Prostate gland (tissue), 2 donors: ENCODE data around the gene RACK1. TPM values are rescaled to one million over a fixed set of nuclear protein-coding genes. Genes with fewer than 3 reads are reported as not detected.

Experiments used
- DNase-seq: peaks from one replicate; pipeline ENCODE4 v3.0.0-alpha.2; 2019; ENCODE audit warnings: low spot score
- H3K27ac ChIP-seq, 2 donors: fragments of 200-600 bp; sonication (generic); 2 replicates each; pipeline ENCODE4 v1.5.1; 2017 to 2019
- H3K27me3 ChIP-seq: fragments of 200-600 bp; sonication (generic); replicated peaks from 2 replicates; pipeline ENCODE4 v1.5.1; 2019; ENCODE audit not compliant: insufficient read depth
- H3K36me3 ChIP-seq, 2 donors: fragments of 200-600 bp; sonication (generic); 1 replicate in 1 of 2; 2 replicates in 1 of 2; pipeline versions ENCODE4 v1.5.1 to v1.8.1; 2017 to 2019
- H3K4me1 ChIP-seq: fragments of 200-600 bp; sonication (generic); replicated peaks from 2 replicates; pipeline ENCODE4 v1.5.1; 2019
- H3K4me3 ChIP-seq, 2 donors: fragments of 200-600 bp; sonication (generic); 2 replicates each; pipeline ENCODE4 v1.5.1; 2017 to 2019
- H3K9me3 ChIP-seq: fragments of 200-600 bp; sonication (generic); 2 replicates; pipeline ENCODE4 v1.5.1; 2017
- POLR2A ChIP-seq: fragments of 450-650 bp; IDR thresholded peaks from one replicate; pipeline ENCODE4 v1.6.1; 2016; ENCODE audit warnings: antibody characterized with exemption, mild to moderate bottlenecking
- POLR2AphosphoS5 ChIP-seq: sonication (generic); formaldehyde crosslinking; IDR thresholded peaks from one replicate; pipeline ENCODE4 v1.6.1; 2017; ENCODE audit warnings: antibody characterized with exemption
- WGBS: methylation state at CpG from one replicate; pipeline ENCODE4 v1.1.5; 2018; 5-methylcytosine and 5-hydroxymethylcytosine counted together
- intact Hi-C: fragments of 100-400 bp; cut with DNase I; formaldehyde crosslinking; loops from one replicate; pipeline ENCODE4 v1.14.2; 2022
- total RNA-seq, 2 donors: library from RNA; depleted of rRNA; stranded (reverse); fragments of >200 nt; gene quantifications; one replicate each; pipeline ENCODE4 v1.1.0, GENCODE V29; 2016
- TF ChIP-seq, protein P1 (sequence below), 4 experiments: fragments of 200-600 bp in 2 of 4; fragments of 450-650 bp in 2 of 4; sonication (generic) in 2 of 4; IDR thresholded peaks; 1 replicate in 3 of 4; 2 replicates in 1 of 4; pipeline ENCODE4 v1.5.1; 2016 to 2019; ENCODE audit warnings: antibody characterized with exemption in 4 of 4, mild to moderate bottlenecking in 2 of 4, moderate library complexity in 2 of 4

Gene RACK1
- total RNA-seq, 2 donors from 2014 or later = 2,058 to 4,360 TPM

DNA sequence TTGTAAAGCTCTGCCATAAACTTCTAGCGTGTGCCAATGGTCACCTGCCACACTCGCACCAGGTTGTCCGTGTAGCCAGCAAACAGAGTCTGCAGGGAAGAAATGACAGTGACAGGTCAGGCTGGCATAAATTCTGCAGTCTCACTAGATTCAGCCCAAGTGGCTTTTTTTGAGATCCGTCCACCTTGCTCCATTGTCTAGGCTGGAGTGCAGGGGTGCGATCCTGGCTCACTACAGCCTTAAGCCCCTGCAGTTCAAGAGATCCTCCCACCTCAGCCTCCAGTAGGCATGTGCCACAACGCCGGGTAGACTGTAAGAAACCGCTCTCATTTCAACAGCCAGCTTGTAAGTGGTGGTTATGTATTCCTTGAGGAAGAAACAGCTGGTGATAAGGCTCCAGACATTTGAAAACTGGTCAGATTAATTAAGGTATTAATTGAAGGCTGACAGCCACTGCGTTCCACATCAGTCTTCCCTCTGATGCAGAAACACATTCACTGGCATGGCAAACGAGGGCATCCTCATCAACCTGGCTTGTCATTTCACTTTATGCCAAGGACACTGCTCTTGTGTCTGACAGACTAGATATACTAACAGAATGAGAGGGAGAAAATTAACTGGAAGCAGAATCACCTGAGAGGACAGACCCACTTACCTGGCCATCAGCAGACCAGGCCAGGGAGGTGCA lies 6.6 kb downstream of the RACK1 start:
- H3K36me3 ChIP-seq = peaks cover 25 to 51% of the 10 kb centered on the region in 2 donors
- 81% methylated on average over 10 of the region's 10 CpGs for WGBS
- no peaks in the 10 kb centered on the region for H3K27me3 ChIP-seq
- DNase-seq = no peak
- peaks cover 7% of the 10 kb centered on the region for H3K4me1 ChIP-seq
- no peaks in the 10 kb centered on the region for H3K9me3 ChIP-seq
- no peak for TF ChIP-seq POLR2A
- H3K4me3 ChIP-seq = no peak overlapping the region
- H3K27ac ChIP-seq = no peak overlapping the region
- intact Hi-C loops = no loop called here

DNA sequence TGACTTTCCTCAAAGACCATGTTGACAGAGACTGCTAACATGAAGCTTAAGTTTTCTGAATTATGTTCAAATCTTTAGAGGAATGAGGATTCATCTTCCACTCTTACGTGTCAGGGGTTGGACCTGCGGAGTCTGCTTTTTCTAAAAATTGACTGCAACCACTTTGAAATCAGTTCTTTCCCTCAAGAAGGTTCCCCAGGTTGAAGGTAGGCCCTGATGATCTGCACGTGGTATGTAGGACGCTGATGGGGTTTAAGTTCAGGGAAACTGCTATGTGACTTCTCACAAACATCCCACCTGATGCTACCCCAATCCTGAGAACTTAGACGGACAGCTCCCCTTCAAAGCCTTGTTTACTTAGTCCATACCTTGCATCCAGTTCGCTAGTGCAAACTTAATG lies 7.2 kb downstream of the RACK1 start:
- no peak for DNase-seq
- Histone ChIP-seq H3K27ac (no peak overlapping the region), H3K27me3 (no peaks in the 10 kb centered on the region), H3K4me1 (peaks cover under 1% of the 10 kb centered on the region), H3K36me3 (peaks cover 25 to 46% of the 10 kb centered on the region in 2 donors), H3K4me3 (no peak overlapping the region), H3K9me3 (no peaks in the 10 kb centered on the region)
- TF ChIP-seq, protein P1, sequence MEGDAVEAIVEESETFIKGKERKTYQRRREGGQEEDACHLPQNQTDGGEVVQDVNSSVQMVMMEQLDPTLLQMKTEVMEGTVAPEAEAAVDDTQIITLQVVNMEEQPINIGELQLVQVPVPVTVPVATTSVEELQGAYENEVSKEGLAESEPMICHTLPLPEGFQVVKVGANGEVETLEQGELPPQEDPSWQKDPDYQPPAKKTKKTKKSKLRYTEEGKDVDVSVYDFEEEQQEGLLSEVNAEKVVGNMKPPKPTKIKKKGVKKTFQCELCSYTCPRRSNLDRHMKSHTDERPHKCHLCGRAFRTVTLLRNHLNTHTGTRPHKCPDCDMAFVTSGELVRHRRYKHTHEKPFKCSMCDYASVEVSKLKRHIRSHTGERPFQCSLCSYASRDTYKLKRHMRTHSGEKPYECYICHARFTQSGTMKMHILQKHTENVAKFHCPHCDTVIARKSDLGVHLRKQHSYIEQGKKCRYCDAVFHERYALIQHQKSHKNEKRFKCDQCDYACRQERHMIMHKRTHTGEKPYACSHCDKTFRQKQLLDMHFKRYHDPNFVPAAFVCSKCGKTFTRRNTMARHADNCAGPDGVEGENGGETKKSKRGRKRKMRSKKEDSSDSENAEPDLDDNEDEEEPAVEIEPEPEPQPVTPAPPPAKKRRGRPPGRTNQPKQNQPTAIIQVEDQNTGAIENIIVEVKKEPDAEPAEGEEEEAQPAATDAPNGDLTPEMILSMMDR (IDR thresholded peaks at IDR 0.05) = no peak
- no peak for TF ChIP-seq POLR2AphosphoS5
- no peak for TF ChIP-seq POLR2A
- intact Hi-C loops = no loop called here
- 77% methylated on average over 6 of the region's 6 CpGs for WGBS

DNA sequence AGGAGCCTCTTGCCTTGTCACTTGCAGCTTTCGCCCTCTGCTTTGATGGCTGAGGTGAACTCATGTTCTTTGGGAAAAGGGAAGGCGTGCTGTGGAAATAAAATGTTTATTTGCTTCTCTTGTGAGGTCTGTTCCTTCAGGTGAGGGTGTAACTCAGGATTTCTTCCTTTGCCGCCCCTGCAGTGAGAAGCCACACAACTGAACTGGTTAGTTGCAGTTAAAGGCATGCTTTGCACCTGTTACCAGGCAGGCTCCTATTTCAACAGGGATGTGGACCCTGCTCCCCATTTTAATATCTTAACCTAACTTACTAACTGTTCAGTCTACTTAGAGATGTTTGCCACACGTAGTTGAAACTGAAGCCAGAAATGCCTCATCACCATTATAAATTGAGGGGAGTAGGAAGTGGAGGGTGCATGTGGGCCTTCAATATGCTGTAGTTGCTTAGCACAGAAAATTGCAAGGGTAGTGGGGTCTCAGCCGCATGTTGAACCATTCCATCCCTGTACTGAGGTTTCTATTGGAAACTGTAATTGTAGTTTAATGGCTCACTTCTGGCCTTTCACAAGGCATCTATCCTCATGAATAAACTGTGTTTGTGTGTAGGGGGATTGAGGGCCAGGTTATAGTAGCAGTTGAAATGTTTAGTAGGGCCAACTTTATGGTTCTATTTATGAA lies 7.9 kb downstream of the RACK1 start:
- 68% methylated on average over 5 of the region's 5 CpGs for WGBS

DNA sequence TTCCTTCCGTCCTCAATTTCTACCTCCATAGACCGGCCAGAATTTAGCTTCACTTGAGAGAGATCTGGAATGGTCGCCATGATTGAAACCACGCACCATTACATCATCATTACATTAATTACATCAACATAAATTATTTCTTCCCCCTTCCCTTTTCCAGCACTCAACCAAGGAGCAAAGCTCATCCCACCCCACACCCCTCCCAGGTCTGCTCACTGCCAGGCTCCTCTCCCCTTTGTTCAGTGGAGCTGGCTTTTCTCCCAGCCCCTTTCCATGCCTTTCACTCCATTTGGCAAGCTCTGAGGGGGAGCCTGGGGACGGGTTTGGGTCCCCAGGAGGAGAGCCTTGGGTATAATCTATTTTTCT lies 8.4 kb downstream of the RACK1 start:
- no peak for TF ChIP-seq POLR2AphosphoS5
- TF ChIP-seq, protein P1 (IDR thresholded peaks at IDR 0.05) = no peak
- TF ChIP-seq POLR2A = no peak
- no peaks in the 10 kb centered on the region for H3K9me3 ChIP-seq
- no peak overlapping the region for H3K4me3 ChIP-seq
- H3K4me1 ChIP-seq = no peaks in the 10 kb centered on the region
- no peak for DNase-seq
- H3K27ac ChIP-seq = no peak overlapping the region
- peaks cover 25 to 40% of the 10 kb centered on the region in 2 donors for H3K36me3 ChIP-seq
- 76% methylated on average over 5 of the region's 5 CpGs for WGBS
- no peaks in the 10 kb centered on the region for H3K27me3 ChIP-seq
- intact Hi-C loops = no loop called here

More for the DNA sequence above, 7.9 kb downstream of the RACK1 start:
- Histone ChIP-seq H3K36me3 (peaks cover 25 to 40% of the 10 kb centered on the region in 2 donors), H3K9me3 (no peaks in the 10 kb centered on the region), H3K27me3 (no peaks in the 10 kb centered on the region), H3K4me3 (no peak overlapping the region), H3K4me1 (no peaks in the 10 kb centered on the region), H3K27ac (no peak overlapping the region)
- intact Hi-C loops = no loop called here
- no peak for DNase-seq
- no peak for TF ChIP-seq POLR2A
- TF ChIP-seq, protein P1 (IDR thresholded peaks at IDR 0.05) = no peak
- TF ChIP-seq POLR2AphosphoS5 = no peak

DNA sequence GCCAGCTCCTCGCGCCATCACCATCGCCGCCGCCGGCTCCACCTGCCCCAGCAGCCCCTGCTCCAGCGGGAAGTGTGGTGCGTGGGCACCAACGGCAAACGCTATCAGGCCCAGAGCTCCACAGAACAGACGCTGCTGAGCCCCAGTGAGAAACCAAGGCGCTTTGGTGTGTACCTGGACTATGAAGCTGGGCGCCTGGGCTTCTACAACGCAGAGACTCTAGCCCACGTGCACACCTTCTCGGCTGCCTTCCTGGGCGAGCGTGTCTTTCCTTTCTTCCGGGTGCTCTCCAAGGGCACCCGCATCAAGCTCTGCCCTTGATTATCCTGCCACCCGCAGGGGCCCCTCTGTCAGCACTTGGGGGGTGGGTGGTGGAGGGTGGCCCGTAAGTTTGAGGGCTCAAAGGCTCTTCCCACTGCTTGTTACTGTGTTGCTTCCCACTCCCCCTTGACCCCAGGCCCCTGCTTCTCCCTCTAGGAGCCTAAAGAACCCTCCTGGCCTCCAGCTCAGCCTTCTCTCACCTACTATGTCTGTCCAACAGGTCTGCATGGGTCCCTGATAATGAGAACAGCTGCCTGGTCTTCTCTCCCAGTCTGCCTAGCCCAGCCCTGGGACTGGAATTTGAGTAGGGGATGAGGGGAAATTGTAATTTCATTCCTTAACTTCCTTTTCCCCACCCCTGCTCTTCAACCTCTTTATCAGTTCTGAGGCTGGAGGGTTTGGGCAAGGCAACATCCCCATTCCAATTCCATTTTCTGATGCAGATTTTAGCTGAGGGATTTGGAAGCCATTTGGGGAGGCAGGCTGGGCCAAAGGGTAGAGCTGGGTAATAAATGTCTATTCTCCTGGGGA lies 9.0 kb downstream of the RACK1 start:
- no peak overlapping the region for H3K27ac ChIP-seq
- intact Hi-C loops = no loop called here
- no peaks in the 10 kb centered on the region for H3K27me3 ChIP-seq
- no peaks in the 10 kb centered on the region for H3K4me1 ChIP-seq
- peaks cover 25 to 35% of the 10 kb centered on the region in 2 donors for H3K36me3 ChIP-seq
- H3K4me3 ChIP-seq = no peak overlapping the region
- H3K9me3 ChIP-seq = no peaks in the 10 kb centered on the region
- WGBS = 85% methylated on average over 20 of the region's 22 CpGs
- no peak for TF ChIP-seq POLR2A
- TF ChIP-seq POLR2AphosphoS5 = no peak
- TF ChIP-seq, protein P1 (IDR thresholded peaks at IDR 0.05) = no peak
- no peak for DNase-seq
